Effector memory CD8-positive, alpha-beta T cell (primary cell): ENCODE measurements around the gene TMEM255B.

ENCODE experiments used
- ATAC-seq: fragments of 150-1000 bp; cut with Tn5 transposase; replicated peaks from 2 replicates; pipeline ENCODE4 v1.10.0; 2021; ENCODE audit warnings: mild to moderate bottlenecking, moderate library complexity
- DNase-seq, 3 experiments: peaks; one replicate each; pipeline ENCODE4 v3.0.0; 2021
- H3K27ac Mint-ChIP-seq, 2 donors: one replicate each; pipeline ENCODE4 v1.8.0; 2022; ENCODE audit warnings: mild to moderate bottlenecking in 2 of 2, mixed read lengths in 2 of 2, moderate library complexity in 2 of 2
- H3K27me3 Mint-ChIP-seq, 2 donors: one replicate each; pipeline ENCODE4 v1.8.0; 2022; ENCODE audit warnings: mixed read lengths in 2 of 2
- H3K36me3 Mint-ChIP-seq: one replicate; pipeline ENCODE4 v1.8.0; 2022; ENCODE audit warnings: mild to moderate bottlenecking, moderate library complexity, mixed read lengths; ENCODE audit not compliant: insufficient read depth
- H3K4me1 Mint-ChIP-seq, 2 donors: one replicate each; pipeline ENCODE4 v1.8.0; 2022; ENCODE audit warnings: low read depth in 2 of 2, mixed read lengths in 2 of 2
- H3K4me3 Mint-ChIP-seq, 2 donors: one replicate each; pipeline ENCODE4 v1.8.0; 2022; ENCODE audit warnings: mild to moderate bottlenecking in 2 of 2, mixed read lengths in 2 of 2, moderate library complexity in 2 of 2
- H3K9me3 Mint-ChIP-seq, 2 donors: one replicate each; pipeline ENCODE4 v1.8.0; 2022; ENCODE audit warnings: mixed read lengths in 2 of 2

Gene TMEM255B

DNA sequence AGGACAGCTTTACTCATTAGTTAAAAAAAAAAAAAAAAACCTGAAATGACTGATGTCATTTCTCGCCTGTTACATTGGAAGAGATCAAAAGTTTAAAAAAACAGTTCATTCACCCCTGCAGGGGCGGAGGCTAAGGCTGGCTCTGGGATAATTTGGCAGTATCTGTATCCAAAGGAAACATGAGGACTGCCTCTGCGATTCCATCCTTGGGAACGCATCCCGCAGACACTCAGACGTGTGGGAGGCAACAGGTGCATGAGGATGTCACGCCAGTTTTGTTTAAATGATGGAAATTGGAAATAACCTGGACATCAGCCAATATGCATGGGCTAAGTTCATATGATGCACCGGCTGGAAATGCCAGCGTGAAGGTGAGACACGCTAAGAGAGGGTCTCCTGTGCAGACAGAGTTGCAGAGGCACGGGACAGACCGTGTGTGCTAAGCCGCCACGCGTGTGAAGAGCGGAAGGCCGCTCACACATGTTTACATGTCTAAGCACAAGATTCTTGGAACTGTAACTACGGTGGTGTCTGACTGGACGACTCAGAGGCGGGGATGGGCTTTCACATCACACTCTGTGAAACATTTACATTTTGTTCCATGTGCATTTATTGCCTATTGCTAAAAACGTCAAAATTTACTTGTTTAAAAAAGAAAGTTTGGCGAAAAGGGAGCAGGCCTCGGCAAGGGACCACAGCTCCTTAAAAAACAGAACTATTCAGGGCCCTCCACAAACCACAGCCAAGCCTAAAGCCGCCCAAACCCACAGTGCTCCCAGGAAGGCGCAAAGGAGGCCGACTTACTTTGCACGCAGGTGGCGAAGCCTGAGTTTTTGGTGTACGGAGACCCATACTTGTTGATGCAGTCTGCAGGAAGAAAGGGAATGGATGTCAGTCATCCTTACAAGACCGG lies 87.0 kb downstream of the TMEM255B start:
- H3K4me3 Mint-ChIP-seq: peak overlapping the region; percentile 68 to 76
- H3K36me3 Mint-ChIP-seq: peaks cover 4% of the 10 kb centered on the region
- peaks cover 2 to 13% of the 10 kb centered on the region in 2 donors for H3K9me3 Mint-ChIP-seq
- no peak for DNase-seq
- H3K27me3 Mint-ChIP-seq: no peaks in the 10 kb centered on the region
- H3K4me1 Mint-ChIP-seq: peaks cover 31 to 35% of the 10 kb centered on the region in 2 donors
- ATAC-seq: no peak
- peak overlapping the region in 1 of 2 donors; percentile 62 for H3K27ac Mint-ChIP-seq

DNA sequence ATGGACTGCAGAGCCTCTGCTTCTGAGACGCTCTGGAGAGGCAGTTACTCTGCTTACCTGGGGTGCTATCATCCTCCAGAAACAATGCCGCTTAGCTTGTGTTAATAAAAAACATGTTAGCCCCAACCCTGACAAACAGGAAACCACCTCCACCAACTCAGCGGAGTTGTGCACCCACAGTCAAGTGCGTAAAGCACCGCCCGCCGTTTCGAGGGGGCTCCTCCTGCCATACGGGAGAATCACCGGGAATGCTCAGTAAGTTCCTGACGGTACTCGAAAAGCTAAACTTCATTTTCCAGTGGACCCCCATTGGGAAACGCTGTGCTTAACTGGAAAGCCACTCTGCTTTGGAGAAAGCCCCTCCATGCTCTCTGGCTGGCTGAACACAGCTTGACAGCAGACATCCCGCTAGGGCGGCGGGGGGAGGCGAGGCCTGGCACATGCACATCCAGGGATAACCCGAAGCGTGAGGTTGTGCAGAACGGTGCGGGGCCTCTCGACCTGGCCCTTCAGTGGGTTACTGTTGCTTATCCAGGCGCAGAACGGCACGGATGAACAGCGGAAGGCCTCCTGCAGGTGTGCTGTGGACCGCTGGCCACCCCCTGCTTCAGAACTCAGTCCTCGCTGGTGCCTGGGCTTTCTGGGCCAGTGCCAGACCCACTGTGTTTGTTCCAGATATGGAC lies 87.8 kb downstream of the TMEM255B start:
- H3K4me3 Mint-ChIP-seq: peak overlapping the region; percentile 68 to 76
- H3K27ac Mint-ChIP-seq: no peak overlapping the region
- ATAC-seq (peak; percentile 84), DNase-seq (peak; percentile 24 to 40 (median 31))
- no peaks in the 10 kb centered on the region for H3K36me3 Mint-ChIP-seq
- peaks cover 0 to 5% of the 10 kb centered on the region in 2 donors for H3K9me3 Mint-ChIP-seq
- no peaks in the 10 kb centered on the region for H3K27me3 Mint-ChIP-seq
- peaks cover 24 to 31% of the 10 kb centered on the region in 2 donors for H3K4me1 Mint-ChIP-seq

GRCh38 chr13:113848020-113848419 lies 89.0 kb downstream of the TMEM255B start:
- ATAC-seq: no peak
- no peak for DNase-seq
- Mint-ChIP-seq H3K4me1 (peaks cover 18 to 25% of the 10 kb centered on the region in 2 donors), H3K4me3 (no peak overlapping the region), H3K36me3 (no peaks in the 10 kb centered on the region), H3K27ac (no peak overlapping the region), H3K27me3 (no peaks in the 10 kb centered on the region), H3K9me3 (no peaks in the 10 kb centered on the region)

- H3K4me3 Mint-ChIP-seq: no peak overlapping the region
- no peak for ATAC-seq
- no peak for DNase-seq
- H3K9me3 Mint-ChIP-seq: no peaks in the 10 kb centered on the region
- peaks cover 18 to 25% of the 10 kb centered on the region in 2 donors for H3K4me1 Mint-ChIP-seq
- H3K27me3 Mint-ChIP-seq: no peaks in the 10 kb centered on the region
- H3K36me3 Mint-ChIP-seq: no peaks in the 10 kb centered on the region
- no peak overlapping the region for H3K27ac Mint-ChIP-seq
Observed at GRCh38 chr13:113848431-113849260, 89.6 kb downstream of the TMEM255B start.

- Mint-ChIP-seq H3K9me3 (no peaks in the 10 kb centered on the region), H3K27ac (no peak overlapping the region), H3K36me3 (no peaks in the 10 kb centered on the region), H3K27me3 (no peaks in the 10 kb centered on the region), H3K4me1 (peaks cover 16 to 30% of the 10 kb centered on the region in 2 donors), H3K4me3 (no peak overlapping the region)
- ATAC-seq: no peak
- DNase-seq: no peak
Observed at GRCh38 chr13:113849546-113849945, 90.5 kb downstream of the TMEM255B start.

GRCh38 chr13:113849981-113850721 lies 91.1 kb downstream of the TMEM255B start:
- ATAC-seq (no peak), DNase-seq (no peak)
- H3K27ac Mint-ChIP-seq: no peak overlapping the region
- no peaks in the 10 kb centered on the region for H3K9me3 Mint-ChIP-seq
- H3K4me3 Mint-ChIP-seq: no peak overlapping the region
- H3K27me3 Mint-ChIP-seq: no peaks in the 10 kb centered on the region
- H3K4me1 Mint-ChIP-seq: peaks cover 20 to 31% of the 10 kb centered on the region in 2 donors
- no peaks in the 10 kb centered on the region for H3K36me3 Mint-ChIP-seq

DNA sequence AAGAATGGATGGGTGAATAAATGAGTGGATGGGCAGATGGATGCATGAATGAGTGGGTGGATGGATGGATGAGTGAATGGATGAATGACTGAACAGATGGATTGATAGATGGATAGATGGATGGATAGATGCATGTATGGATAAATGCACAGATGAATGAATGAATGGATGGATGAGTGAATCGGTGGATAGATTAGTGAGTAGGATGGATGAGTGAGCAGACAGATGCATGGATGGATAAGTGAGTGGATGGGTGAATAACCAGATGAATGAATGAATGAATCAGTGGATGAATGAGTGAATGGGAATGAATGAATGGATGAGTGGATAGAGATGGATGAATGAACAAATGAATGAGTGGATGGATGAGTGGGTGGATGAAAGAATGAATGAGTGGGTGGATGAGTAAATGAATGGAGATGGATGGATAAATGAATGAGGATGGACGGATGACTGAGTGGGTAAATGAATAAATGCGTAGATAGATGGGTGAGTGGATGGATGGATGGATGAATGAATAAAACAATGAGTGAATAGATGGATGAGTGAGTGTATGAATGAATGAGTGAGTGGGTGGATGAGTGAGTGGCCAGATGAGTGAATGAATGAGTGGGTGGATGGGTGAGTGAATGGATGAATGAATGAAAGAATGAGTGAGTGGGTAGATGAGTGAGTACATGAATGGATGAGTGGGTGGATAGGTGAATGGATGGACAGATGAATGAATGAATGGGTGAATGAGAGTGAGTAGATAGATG lies 91.9 kb downstream of the TMEM255B start:
- no peak overlapping the region for H3K27ac Mint-ChIP-seq
- no peaks in the 10 kb centered on the region for H3K9me3 Mint-ChIP-seq
- no peaks in the 10 kb centered on the region for H3K36me3 Mint-ChIP-seq

DNA sequence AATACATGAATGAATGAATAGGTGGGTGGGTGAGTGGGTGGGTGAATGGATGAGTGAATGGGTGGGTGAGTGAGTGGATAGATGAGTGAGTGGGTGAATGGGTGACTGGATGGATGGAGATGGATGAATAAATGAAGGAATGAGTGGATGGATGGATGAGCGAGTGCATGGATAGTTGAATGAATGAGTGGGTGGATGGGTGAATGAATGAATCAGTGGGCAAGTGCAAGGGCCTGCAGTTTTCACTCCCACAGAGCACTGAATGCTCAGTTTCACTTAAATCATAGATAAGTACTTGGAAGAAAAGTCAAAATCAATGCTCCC lies 92.4 kb downstream of the TMEM255B start:
- H3K4me1 Mint-ChIP-seq: peaks cover 10 to 23% of the 10 kb centered on the region in 2 donors
- H3K4me3 Mint-ChIP-seq: no peak overlapping the region
- no peaks in the 10 kb centered on the region for H3K36me3 Mint-ChIP-seq
- no peak for DNase-seq
- H3K9me3 Mint-ChIP-seq: no peaks in the 10 kb centered on the region
- no peaks in the 10 kb centered on the region for H3K27me3 Mint-ChIP-seq
- ATAC-seq: no peak
- no peak overlapping the region for H3K27ac Mint-ChIP-seq

More for the DNA sequence above, 91.9 kb downstream of the TMEM255B start:
- H3K27me3 Mint-ChIP-seq: no peaks in the 10 kb centered on the region
- peaks cover 15 to 25% of the 10 kb centered on the region in 2 donors for H3K4me1 Mint-ChIP-seq
- no peak overlapping the region for H3K4me3 Mint-ChIP-seq
- DNase-seq (no peak), ATAC-seq (no peak)

- ATAC-seq: no peak
- Mint-ChIP-seq H3K9me3 (no peaks in the 10 kb centered on the region), H3K4me3 (no peak overlapping the region), H3K27ac (no peak overlapping the region), H3K36me3 (no peaks in the 10 kb centered on the region), H3K4me1 (peaks cover 6 to 18% of the 10 kb centered on the region in 2 donors), H3K27me3 (no peaks in the 10 kb centered on the region)
- no peak for DNase-seq
Observed at GRCh38 chr13:113851826-113852535, 93.0 kb downstream of the TMEM255B start.

DNA sequence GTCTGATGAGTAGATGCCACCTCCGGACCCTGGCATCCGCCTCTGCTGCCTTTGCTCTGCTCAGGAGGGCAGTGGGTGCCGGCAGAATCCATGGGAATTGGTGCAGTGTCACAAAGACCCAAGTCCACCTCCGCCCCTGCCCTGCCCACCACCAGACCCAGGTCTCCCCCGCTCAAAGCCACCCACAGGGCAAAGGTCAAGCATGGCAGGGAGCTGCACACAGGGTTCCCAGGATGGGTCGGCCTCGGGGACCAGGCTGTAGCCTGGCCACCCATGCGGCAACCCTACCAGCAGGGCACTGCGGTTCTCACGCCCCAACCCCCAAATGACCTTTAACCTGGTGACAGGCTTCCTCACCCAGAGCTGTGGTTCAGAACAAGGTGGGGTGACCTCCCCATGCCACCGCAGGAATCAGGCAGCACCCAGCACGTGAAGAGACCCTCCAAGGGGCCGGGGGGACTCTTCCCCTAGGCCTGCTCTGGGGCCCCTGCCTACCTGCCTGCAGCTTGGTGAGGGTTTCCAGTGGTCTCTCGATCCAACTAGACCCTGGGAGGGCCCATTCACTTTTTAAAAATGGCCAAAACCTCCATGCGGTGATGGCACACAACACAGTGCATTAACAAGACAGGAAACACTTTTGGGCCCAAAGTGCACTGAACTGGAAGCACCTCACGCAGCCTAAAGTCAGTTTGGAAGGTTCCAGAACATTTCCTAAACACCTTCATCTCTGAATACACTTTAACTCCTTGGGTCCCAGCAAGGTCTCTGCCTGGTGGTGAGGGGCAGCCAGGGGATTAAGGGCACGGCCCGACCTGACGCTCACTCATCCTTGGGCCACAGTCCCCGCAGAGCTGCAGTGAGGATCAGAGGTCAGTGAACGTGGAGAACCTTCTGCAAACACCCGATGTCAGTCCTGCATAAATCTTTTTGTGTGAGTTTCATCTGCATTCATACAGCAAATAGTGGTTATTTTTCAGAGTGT lies 93.8 kb downstream of the TMEM255B start:
- Mint-ChIP-seq H3K4me1 (peaks cover 6 to 16% of the 10 kb centered on the region in 2 donors), H3K27me3 (no peaks in the 10 kb centered on the region), H3K36me3 (no peaks in the 10 kb centered on the region), H3K9me3 (no peaks in the 10 kb centered on the region), H3K4me3 (no peak overlapping the region), H3K27ac (no peak overlapping the region)
- ATAC-seq (no peak), DNase-seq (no peak)
